Testis (tissue), 2 donors: ENCODE data around the gene EXOC8.

ENCODE experiments used
- CTCF ChIP-seq, 3 experiments: fragments of 450-650 bp in 2 of 3; fragments of 200-600 bp in 1 of 3; sonication (generic) in 1 of 3; IDR thresholded peaks; one replicate each; pipeline ENCODE4 v1.5.1; 2016 to 2019; ENCODE audit warnings: antibody characterized with exemption in 3 of 3, mild to moderate bottlenecking in 2 of 3, moderate library complexity in 1 of 3
- POLR2A ChIP-seq: fragments of 450-650 bp; IDR thresholded peaks from one replicate; pipeline ENCODE4 v1.6.1; 2017; ENCODE audit warnings: antibody characterized with exemption, mild to moderate bottlenecking, moderate library complexity

- TF ChIP-seq CTCF (IDR thresholded peaks at IDR 0.05) (peak in 1 of 3 experiments; percentile 14), POLR2A (no peak)
Measured at GRCh38 chr1:231322880-231323530, 14.6 kb downstream of the EXOC8 start.
